ENCODE data around the gene SUSD2. TPM values are rescaled to one million over a fixed set of nuclear protein-coding genes. Genes with fewer than 3 reads are reported as not detected.
A peak's percentile ranks its signal among the peaks of the same experiment; 100 is the strongest.

The SUSD2 gene
- total RNA-seq, 2 experiments from 2014 or later, result 0.38 to 0.54 TPM

DNA sequence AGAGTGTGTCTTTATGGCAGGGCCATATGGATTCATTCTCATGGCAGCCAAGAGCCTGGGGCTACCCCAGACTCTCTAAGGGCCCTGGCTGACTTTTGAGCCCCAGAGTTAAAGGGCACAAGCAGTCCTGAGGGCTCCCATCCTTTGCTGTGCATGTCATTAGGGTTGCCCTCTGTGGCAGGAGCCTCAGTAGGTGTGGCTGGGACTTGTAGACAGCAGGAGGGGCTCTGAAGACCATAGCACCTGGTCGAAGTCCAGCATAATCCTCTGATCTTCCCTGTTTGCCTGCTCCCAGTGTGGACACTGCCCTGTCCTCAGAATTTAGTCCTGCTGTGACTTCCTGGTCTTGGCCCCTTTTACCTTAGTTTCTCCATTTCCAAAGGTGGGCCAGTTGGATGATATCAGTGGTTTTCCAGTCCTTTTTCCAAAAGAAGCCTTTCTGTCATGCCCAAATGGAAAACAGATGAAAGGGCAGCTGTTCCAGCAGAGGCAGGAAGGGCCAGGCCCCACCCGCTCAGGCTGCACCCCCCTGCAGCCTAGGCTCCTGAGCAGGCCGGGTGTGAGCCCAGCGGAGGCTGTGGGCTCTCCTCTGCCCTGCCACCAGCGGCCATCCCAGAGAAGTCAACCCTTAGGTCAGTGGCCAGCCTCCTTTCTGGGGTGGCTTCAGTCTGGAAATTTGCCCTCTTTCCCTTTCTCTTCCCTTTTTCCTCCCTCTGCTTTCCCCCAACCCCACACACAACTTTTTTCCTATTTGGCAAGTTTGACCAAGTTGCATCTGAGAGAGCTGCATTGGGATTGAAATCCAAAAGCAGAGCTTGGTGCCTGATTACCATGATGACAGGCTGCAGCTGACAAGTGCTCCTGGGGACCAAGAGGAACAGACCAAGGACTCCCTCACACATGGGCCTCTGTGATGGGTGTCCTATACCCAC is 32.8 kb upstream of the SUSD2 start:
- H4K20me1 ChIP-seq (ENCODE audit: insufficient read depth, low read length), result no peaks in the 10 kb centered on the region
- ChIA-PET POLR2A (interaction anchor here (3.1 kb wide), 1 partner anchor 9 kb away, joined by 14 read pairs; no protein-coding TSS in a partner anchor), CTCF (ENCODE audit: unreplicated experiment) (no interaction called here)
- no peaks in the 10 kb centered on the region for H3K9me3 ChIP-seq (ENCODE audit: low read length)
- no peak overlapping the region for H2AFZ ChIP-seq (ENCODE audit: low read length)
- no peaks in the 10 kb centered on the region for H3K9me2 ChIP-seq (ENCODE audit: insufficient read depth, low read length)
- DNase-seq (ENCODE audit: low spot score), result no peak
- H3K27ac ChIP-seq (ENCODE audit: low read depth, low read length, poor library complexity, severe bottlenecking), result no peak overlapping the region
- no peak overlapping the region for H3K4me2 ChIP-seq (ENCODE audit: low read length)
- H3K36me3 ChIP-seq (ENCODE audit: insufficient read depth, low read length), result peaks cover 4% of the 10 kb centered on the region; the same call in 1 of the 2 replicates
- peaks cover 38% of the 10 kb centered on the region for H3K4me1 ChIP-seq (ENCODE audit: insufficient read depth, low read length, poor library complexity, severe bottlenecking)
- H3K79me2 ChIP-seq (ENCODE audit: insufficient read depth, low read depth, low read length), result no peaks in the 10 kb centered on the region
- BruUV-seq (replicated peaks), result no TSS peak
- TF ChIP-seq, protein P1, sequence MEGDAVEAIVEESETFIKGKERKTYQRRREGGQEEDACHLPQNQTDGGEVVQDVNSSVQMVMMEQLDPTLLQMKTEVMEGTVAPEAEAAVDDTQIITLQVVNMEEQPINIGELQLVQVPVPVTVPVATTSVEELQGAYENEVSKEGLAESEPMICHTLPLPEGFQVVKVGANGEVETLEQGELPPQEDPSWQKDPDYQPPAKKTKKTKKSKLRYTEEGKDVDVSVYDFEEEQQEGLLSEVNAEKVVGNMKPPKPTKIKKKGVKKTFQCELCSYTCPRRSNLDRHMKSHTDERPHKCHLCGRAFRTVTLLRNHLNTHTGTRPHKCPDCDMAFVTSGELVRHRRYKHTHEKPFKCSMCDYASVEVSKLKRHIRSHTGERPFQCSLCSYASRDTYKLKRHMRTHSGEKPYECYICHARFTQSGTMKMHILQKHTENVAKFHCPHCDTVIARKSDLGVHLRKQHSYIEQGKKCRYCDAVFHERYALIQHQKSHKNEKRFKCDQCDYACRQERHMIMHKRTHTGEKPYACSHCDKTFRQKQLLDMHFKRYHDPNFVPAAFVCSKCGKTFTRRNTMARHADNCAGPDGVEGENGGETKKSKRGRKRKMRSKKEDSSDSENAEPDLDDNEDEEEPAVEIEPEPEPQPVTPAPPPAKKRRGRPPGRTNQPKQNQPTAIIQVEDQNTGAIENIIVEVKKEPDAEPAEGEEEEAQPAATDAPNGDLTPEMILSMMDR (conservative IDR thresholded peaks at IDR 0.05; ENCODE audit: low read length), result no peak
- no peak for TF ChIP-seq EZH2phosphoT487 (IDR thresholded peaks at IDR 0.05; ENCODE audit: borderline replicate concordance, low read depth, low read length)
- H3K4me3 ChIP-seq (ENCODE audit: low read depth, low read length, poor library complexity, severe bottlenecking), result no peak overlapping the region
- intact Hi-C loops (cut with micrococcal nuclease; ENCODE audit: unreplicated experiment), result no loop called here

DNA sequence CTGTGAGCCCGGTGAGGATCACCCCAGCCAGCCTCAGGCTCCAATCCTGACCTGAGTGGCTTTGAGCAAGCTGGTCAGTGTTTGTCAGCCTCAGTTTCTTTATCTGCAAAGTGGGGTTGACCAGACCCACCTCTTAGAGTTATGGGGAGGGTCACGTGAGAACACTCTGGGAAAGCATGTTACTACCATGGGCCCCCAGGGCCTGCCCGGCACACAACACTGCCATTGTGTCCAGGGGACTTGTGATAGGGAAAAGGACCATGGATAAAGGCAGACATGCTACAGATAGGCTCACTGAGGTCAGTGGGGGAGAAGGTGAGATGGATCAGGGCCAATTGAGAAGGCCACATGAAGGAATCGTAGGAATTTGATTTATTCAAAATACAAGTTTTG is 32.1 kb upstream of the SUSD2 start:
- no peak overlapping the region for H3K4me2 ChIP-seq (ENCODE audit: low read length)
- ChIA-PET POLR2A (no interaction called here), CTCF (ENCODE audit: unreplicated experiment) (no interaction called here)
- H3K9me2 ChIP-seq (ENCODE audit: insufficient read depth, low read length), result no peaks in the 10 kb centered on the region
- DNase-seq (ENCODE audit: low spot score), result no peak
- peaks cover 2% of the 10 kb centered on the region; the same call in 1 of the 2 replicates for H3K36me3 ChIP-seq (ENCODE audit: insufficient read depth, low read length)
- intact Hi-C loops (cut with micrococcal nuclease; ENCODE audit: unreplicated experiment), result no loop called here
- no peaks in the 10 kb centered on the region for H4K20me1 ChIP-seq (ENCODE audit: insufficient read depth, low read length)
- H3K9me3 ChIP-seq (ENCODE audit: low read length), result no peaks in the 10 kb centered on the region
- H2AFZ ChIP-seq (ENCODE audit: low read length), result no peak overlapping the region
- H3K27ac ChIP-seq (ENCODE audit: low read depth, low read length, poor library complexity, severe bottlenecking), result no peak overlapping the region
- no TSS peak for BruUV-seq (replicated peaks)
- H3K4me3 ChIP-seq (ENCODE audit: low read depth, low read length, poor library complexity, severe bottlenecking), result no peak overlapping the region
- no peaks in the 10 kb centered on the region for H3K79me2 ChIP-seq (ENCODE audit: insufficient read depth, low read depth, low read length)
- TF ChIP-seq EZH2phosphoT487 (IDR thresholded peaks at IDR 0.05; ENCODE audit: borderline replicate concordance, low read depth, low read length), result no peak
- TF ChIP-seq, protein P1 (conservative IDR thresholded peaks at IDR 0.05; ENCODE audit: low read length), result no peak
- peaks cover 42% of the 10 kb centered on the region for H3K4me1 ChIP-seq (ENCODE audit: insufficient read depth, low read length, poor library complexity, severe bottlenecking)

DNA sequence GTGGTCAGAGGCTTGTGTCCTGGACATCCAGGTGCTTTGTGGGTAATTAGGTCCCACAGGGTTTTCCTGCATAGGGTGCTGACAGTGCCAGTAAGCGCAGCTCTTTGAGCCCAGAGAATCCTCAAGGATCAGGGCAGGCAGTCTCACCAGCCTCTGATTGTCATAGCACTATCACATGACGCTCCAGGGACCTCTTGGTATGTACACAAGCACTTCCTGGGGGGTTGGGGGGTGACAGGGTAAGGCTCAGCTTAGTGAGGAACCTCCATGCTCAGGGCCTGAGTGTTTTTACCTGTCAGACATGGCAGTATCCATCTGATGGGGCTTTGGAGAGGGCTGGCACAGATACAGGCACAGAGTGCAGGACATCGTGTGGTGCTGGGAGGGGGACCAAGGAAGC is 27.9 kb upstream of the SUSD2 start:
- TF ChIP-seq, protein P1 (conservative IDR thresholded peaks at IDR 0.05; ENCODE audit: low read length), result no peak
- no peak for TF ChIP-seq EZH2phosphoT487 (IDR thresholded peaks at IDR 0.05; ENCODE audit: borderline replicate concordance, low read depth, low read length)
- ChIA-PET CTCF (ENCODE audit: unreplicated experiment) (no interaction called here), POLR2A (interaction anchor here (0.7 kb wide), 2 partner anchors 25 to 85 kb away, joined by 3 to 5 read pairs; no protein-coding TSS in a partner anchor)
- Histone ChIP-seq H3K4me2 (ENCODE audit: low read length) (peak overlapping the region; percentile 38), H3K4me1 (ENCODE audit: insufficient read depth, low read length, poor library complexity, severe bottlenecking) (peaks cover 41% of the 10 kb centered on the region), H3K4me3 (ENCODE audit: low read depth, low read length, poor library complexity, severe bottlenecking) (no peak overlapping the region), H2AFZ (ENCODE audit: low read length) (no peak overlapping the region), H4K20me1 (ENCODE audit: insufficient read depth, low read length) (no peaks in the 10 kb centered on the region), H3K79me2 (ENCODE audit: insufficient read depth, low read depth, low read length) (no peaks in the 10 kb centered on the region), H3K9me2 (ENCODE audit: insufficient read depth, low read length) (no peaks in the 10 kb centered on the region), H3K9me3 (ENCODE audit: low read length) (no peaks in the 10 kb centered on the region), H3K36me3 (ENCODE audit: insufficient read depth, low read length) (no peaks in the 10 kb centered on the region), H3K27ac (ENCODE audit: low read depth, low read length, poor library complexity, severe bottlenecking) (peak overlapping the region; percentile 54)
- DNase-seq (ENCODE audit: low spot score), result peak; percentile 64
- no TSS peak for BruUV-seq (replicated peaks)
- intact Hi-C loops (cut with micrococcal nuclease; ENCODE audit: unreplicated experiment), result loop anchor here (10.0 kb wide), 2 partner anchors 89 to 299 kb away; partner anchors contain the start of gene SLC2A11
